HepG2 (cell line): ENCODE measurements around the gene SEMA3G. TPM values are rescaled to one million over a fixed set of nuclear protein-coding genes. Genes with fewer than 3 reads are reported as not detected.

ENCODE experiments used
- AGO2 ChIP-seq: fragments of 200-400 bp; formaldehyde crosslinking; optimal IDR thresholded peaks from 2 replicates; pipeline ENCODE3; 2017; ENCODE audit warnings: mild to moderate bottlenecking, low read depth, low read length, moderate library complexity
- CREM ChIP-seq, 2 experiments: sonication (generic) in 1 of 2; formaldehyde crosslinking in 1 of 2; IDR thresholded peaks; 2 replicates each; pipeline versions ENCODE4 v1.4.0 to v1.6.1; 2016 to 2020; ENCODE audit warnings: antibody characterized with exemption in 1 of 2, mild to moderate bottlenecking in 1 of 2, missing genetic modification reagents in 1 of 2
- ESRRA ChIP-seq: sonication (generic); formaldehyde crosslinking; IDR thresholded peaks from 2 replicates; pipeline ENCODE4 v1.5.1; 2020; ENCODE audit warnings: mild to moderate bottlenecking, low read depth, missing genetic modification reagents
- GATAD2A ChIP-seq: IDR thresholded peaks from 2 replicates; pipeline ENCODE4 v1.6.1; 2016
- KLF9 ChIP-seq: IDR thresholded peaks from 2 replicates; pipeline ENCODE4 v1.6.1; 2016; ENCODE audit warnings: low read depth
- MAFF ChIP-seq: IDR thresholded peaks from 2 replicates; pipeline ENCODE4 v1.6.1; 2011; ENCODE audit warnings: low read depth, low read length, improper control_type of control experiment
- MTA1 ChIP-seq: sonication (generic); formaldehyde crosslinking; IDR thresholded peaks from 2 replicates; pipeline ENCODE4 v1.4.0; 2020; ENCODE audit warnings: missing genetic modification reagents, mild to moderate bottlenecking, borderline replicate concordance
- NFRKB ChIP-seq: fragments of 450-650 bp; IDR thresholded peaks from 2 replicates; pipeline ENCODE4 v1.6.1; 2017
- NR3C1 ChIP-seq: sonication (generic); formaldehyde crosslinking; IDR thresholded peaks from 2 replicates; pipeline ENCODE4 v1.4.0; 2020; ENCODE audit warnings: missing genetic modification reagents
- PAWR ChIP-seq: sonication (generic); formaldehyde crosslinking; IDR thresholded peaks from 2 replicates; pipeline ENCODE4 v1.4.0; 2020; ENCODE audit warnings: missing genetic modification reagents, mild to moderate bottlenecking, borderline replicate concordance
- SIN3A ChIP-seq: IDR thresholded peaks from 2 replicates; pipeline ENCODE4 v1.6.1; 2011; ENCODE audit warnings: low read depth, mild to moderate bottlenecking, control low read depth, low read length, borderline replicate concordance
- TAF1 ChIP-seq: sonication (generic); formaldehyde crosslinking; IDR thresholded peaks from 2 replicates; pipeline ENCODE4 v1.4.0; 2020; ENCODE audit warnings: missing genetic modification reagents
- ZBTB7A ChIP-seq: sonication (generic); formaldehyde crosslinking; IDR thresholded peaks from 2 replicates; pipeline ENCODE4 v1.8.0; 2022; ENCODE audit warnings: mild to moderate bottlenecking, missing genetic modification reagents
- ZNF124 ChIP-seq: sonication (generic); formaldehyde crosslinking; IDR thresholded peaks from 2 replicates; pipeline ENCODE4 v1.4.0; 2020; ENCODE audit warnings: missing genetic modification reagents
- ZNF331 ChIP-seq: sonication (generic); formaldehyde crosslinking; IDR thresholded peaks from 2 replicates; pipeline ENCODE4 v1.4.0; 2020; ENCODE audit warnings: missing genetic modification reagents
- ZNF605 ChIP-seq: sonication (generic); formaldehyde crosslinking; IDR thresholded peaks from 2 replicates; pipeline ENCODE4 v1.8.0; 2022; ENCODE audit warnings: mild to moderate bottlenecking, missing genetic modification reagents
- ZNF878 ChIP-seq: sonication (generic); formaldehyde crosslinking; IDR thresholded peaks from 2 replicates; pipeline ENCODE4 v1.8.1; 2023; ENCODE audit warnings: mild to moderate bottlenecking, missing genetic modification reagents, moderate library complexity
- polyA plus RNA-seq, 8 experiments: library from polyadenylated mRNA; depleted of rRNA in 3 of 8; stranded (reverse) in 7 of 8; unstranded in 1 of 8; fragments of >200 nt; fragmentation: Illumina TruSeq in 4 of 8; extraction: Trizol in 4 of 8; gene quantifications; 2 replicates each; pipeline versions ENCODE4 v1.2.1 to v1.2.3, GENCODE V29; 2011 to 2016; ENCODE audit warnings: low read depth in 4 of 8, missing spikeins in 1 of 8, mixed read lengths in 1 of 8; ENCODE audit not compliant: insufficient read depth in 1 of 8
- total RNA-seq, 5 experiments: library from RNA; depleted of rRNA; stranded (reverse); fragments of >200 nt; fragmentation: Illumina TruSeq; extraction: Trizol; gene quantifications; 2 replicates each; pipeline ENCODE4 v1.2.3, GENCODE V29; 2016; ENCODE audit warnings: low read depth in 1 of 5
- TF ChIP-seq, protein P1 (sequence below): sonication (generic); formaldehyde crosslinking; IDR thresholded peaks from 2 replicates; pipeline ENCODE4 v1.4.0; 2020; ENCODE audit warnings: missing genetic modification reagents
- TF ChIP-seq, protein P2 (sequence below): sonication (generic); formaldehyde crosslinking; IDR thresholded peaks from 2 replicates; pipeline ENCODE4 v1.8.1; 2023; ENCODE audit warnings: missing genetic modification reagents, mild to moderate bottlenecking, borderline replicate concordance
- TF ChIP-seq, protein P3 (sequence below): sonication (generic); formaldehyde crosslinking; conservative IDR thresholded peaks from 2 replicates; pipeline ENCODE4 v1.4.0; 2020; ENCODE audit warnings: mild to moderate bottlenecking, missing genetic modification reagents, moderate library complexity
- TF ChIP-seq, protein P4 (sequence below): sonication (generic); formaldehyde crosslinking; IDR thresholded peaks from 2 replicates; pipeline ENCODE4 v1.8.0; 2022; ENCODE audit warnings: missing genetic modification reagents, mild to moderate bottlenecking, borderline replicate concordance

SEMA3G gene
- total and polyA plus RNA-seq, 2 of the 13 experiments (the other 11 are each of a cell fraction or from before 2014, with no cell fraction given): 6.1 to 8.3 TPM

DNA sequence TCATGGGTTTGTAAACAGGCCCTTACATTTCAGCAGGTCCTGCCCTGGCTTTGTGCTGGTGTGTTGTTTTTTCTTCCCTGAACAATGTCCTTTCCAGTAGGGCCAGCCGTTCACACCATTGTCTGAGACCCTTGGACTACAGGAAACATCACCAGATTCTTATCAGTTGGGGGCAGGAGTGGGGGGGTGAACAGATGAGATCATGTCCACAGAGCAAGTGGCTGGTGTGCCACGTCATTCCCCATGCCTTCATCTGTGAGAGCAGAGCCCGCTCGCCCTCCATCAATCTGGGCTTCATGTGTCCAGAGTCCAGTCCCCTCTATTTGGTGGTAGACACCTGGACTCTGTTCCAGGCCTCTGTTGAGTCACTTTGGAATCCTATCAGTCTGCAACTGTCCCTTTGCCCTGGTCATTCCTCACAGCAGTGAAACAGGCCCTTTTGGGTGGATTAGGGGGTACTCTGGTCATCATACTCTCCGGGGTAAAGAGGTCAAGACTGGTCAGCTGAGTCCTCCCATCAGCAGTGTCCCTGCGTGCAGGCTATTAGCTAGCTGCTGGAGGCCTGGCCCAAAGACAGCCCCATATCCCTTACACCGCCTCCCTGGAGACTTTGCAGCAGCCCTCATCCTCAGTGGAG lies 15.0 kb downstream of the SEMA3G start (continued):
- TF ChIP-seq, protein P1, sequence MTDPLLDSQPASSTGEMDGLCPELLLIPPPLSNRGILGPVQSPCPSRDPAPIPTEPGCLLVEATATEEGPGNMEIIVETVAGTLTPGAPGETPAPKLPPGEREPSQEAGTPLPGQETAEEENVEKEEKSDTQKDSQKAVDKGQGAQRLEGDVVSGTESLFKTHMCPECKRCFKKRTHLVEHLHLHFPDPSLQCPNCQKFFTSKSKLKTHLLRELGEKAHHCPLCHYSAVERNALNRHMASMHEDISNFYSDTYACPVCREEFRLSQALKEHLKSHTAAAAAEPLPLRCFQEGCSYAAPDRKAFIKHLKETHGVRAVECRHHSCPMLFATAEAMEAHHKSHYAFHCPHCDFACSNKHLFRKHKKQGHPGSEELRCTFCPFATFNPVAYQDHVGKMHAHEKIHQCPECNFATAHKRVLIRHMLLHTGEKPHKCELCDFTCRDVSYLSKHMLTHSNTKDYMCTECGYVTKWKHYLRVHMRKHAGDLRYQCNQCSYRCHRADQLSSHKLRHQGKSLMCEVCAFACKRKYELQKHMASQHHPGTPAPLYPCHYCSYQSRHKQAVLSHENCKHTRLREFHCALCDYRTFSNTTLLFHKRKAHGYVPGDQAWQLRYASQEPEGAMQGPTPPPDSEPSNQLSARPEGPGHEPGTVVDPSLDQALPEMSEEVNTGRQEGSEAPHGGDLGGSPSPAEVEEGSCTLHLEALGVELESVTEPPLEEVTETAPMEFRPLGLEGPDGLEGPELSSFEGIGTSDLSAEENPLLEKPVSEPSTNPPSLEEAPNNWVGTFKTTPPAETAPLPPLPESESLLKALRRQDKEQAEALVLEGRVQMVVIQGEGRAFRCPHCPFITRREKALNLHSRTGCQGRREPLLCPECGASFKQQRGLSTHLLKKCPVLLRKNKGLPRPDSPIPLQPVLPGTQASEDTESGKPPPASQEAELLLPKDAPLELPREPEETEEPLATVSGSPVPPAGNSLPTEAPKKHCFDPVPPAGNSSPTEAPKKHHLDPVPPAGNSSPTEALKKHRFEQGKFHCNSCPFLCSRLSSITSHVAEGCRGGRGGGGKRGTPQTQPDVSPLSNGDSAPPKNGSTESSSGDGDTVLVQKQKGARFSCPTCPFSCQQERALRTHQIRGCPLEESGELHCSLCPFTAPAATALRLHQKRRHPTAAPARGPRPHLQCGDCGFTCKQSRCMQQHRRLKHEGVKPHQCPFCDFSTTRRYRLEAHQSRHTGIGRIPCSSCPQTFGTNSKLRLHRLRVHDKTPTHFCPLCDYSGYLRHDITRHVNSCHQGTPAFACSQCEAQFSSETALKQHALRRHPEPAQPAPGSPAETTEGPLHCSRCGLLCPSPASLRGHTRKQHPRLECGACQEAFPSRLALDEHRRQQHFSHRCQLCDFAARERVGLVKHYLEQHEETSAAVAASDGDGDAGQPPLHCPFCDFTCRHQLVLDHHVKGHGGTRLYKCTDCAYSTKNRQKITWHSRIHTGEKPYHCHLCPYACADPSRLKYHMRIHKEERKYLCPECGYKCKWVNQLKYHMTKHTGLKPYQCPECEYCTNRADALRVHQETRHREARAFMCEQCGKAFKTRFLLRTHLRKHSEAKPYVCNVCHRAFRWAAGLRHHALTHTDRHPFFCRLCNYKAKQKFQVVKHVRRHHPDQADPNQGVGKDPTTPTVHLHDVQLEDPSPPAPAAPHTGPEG (CRISPR knock-in tag): no peak
- no peak for TF ChIP-seq AGO2
- peak; percentile 84 for TF ChIP-seq ZBTB7A
- no peak; the same call in 1 of the 2 replicates for TF ChIP-seq MAFF
- TF ChIP-seq SIN3A: no peak; the same call in 1 of the 2 replicates
- peak; percentile 81; the same call in 1 of the 2 replicates for TF ChIP-seq ZNF878
- TF ChIP-seq ZNF124 (CRISPR knock-in tag): peak; percentile 79
- TF ChIP-seq ESRRA (CRISPR knock-in tag): peak; percentile 86
- TF ChIP-seq MTA1 (CRISPR knock-in tag): peak; percentile 75; the same call in 1 of the 2 replicates
- no peak for TF ChIP-seq NR3C1 (CRISPR knock-in tag)
- TF ChIP-seq, protein P2, sequence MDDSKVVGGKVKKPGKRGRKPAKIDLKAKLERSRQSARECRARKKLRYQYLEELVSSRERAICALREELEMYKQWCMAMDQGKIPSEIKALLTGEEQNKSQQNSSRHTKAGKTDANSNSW (CRISPR knock-in tag): no peak
- peak; percentile 90 for TF ChIP-seq CREM (IDR thresholded peaks at IDR 0.05)
- no peak for TF ChIP-seq CREM (CRISPR knock-in tag; IDR thresholded peaks at IDR 0.05)
- TF ChIP-seq, protein P3, sequence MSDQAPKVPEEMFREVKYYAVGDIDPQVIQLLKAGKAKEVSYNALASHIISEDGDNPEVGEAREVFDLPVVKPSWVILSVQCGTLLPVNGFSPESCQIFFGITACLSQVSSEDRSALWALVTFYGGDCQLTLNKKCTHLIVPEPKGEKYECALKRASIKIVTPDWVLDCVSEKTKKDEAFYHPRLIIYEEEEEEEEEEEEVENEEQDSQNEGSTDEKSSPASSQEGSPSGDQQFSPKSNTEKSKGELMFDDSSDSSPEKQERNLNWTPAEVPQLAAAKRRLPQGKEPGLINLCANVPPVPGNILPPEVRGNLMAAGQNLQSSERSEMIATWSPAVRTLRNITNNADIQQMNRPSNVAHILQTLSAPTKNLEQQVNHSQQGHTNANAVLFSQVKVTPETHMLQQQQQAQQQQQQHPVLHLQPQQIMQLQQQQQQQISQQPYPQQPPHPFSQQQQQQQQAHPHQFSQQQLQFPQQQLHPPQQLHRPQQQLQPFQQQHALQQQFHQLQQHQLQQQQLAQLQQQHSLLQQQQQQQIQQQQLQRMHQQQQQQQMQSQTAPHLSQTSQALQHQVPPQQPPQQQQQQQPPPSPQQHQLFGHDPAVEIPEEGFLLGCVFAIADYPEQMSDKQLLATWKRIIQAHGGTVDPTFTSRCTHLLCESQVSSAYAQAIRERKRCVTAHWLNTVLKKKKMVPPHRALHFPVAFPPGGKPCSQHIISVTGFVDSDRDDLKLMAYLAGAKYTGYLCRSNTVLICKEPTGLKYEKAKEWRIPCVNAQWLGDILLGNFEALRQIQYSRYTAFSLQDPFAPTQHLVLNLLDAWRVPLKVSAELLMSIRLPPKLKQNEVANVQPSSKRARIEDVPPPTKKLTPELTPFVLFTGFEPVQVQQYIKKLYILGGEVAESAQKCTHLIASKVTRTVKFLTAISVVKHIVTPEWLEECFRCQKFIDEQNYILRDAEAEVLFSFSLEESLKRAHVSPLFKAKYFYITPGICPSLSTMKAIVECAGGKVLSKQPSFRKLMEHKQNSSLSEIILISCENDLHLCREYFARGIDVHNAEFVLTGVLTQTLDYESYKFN (CRISPR knock-in tag): peak; percentile 98
- peak; percentile 88 for TF ChIP-seq GATAD2A (CRISPR knock-in tag)
- TF ChIP-seq TAF1 (CRISPR knock-in tag): no peak
- TF ChIP-seq, protein P4, sequence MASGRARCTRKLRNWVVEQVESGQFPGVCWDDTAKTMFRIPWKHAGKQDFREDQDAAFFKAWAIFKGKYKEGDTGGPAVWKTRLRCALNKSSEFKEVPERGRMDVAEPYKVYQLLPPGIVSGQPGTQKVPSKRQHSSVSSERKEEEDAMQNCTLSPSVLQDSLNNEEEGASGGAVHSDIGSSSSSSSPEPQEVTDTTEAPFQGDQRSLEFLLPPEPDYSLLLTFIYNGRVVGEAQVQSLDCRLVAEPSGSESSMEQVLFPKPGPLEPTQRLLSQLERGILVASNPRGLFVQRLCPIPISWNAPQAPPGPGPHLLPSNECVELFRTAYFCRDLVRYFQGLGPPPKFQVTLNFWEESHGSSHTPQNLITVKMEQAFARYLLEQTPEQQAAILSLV (CRISPR knock-in tag): no peak
- TF ChIP-seq NFRKB: no peak
- no peak for TF ChIP-seq PAWR
- peak; percentile 69 for TF ChIP-seq ZNF605 (CRISPR knock-in tag)
- TF ChIP-seq ZNF331 (CRISPR knock-in tag): no peak
- no peak for TF ChIP-seq KLF9 (CRISPR knock-in tag)
